Measurements from ENCODE around the gene ZBTB47. TPM values are rescaled to one million over a fixed set of nuclear protein-coding genes. Genes with fewer than 3 reads are reported as not detected.

ZBTB47 gene
- polyA plus RNA-seq, 1 donor (not counting 4 experiments of a cell fraction or from before 2014, with no cell fraction given), result 5.1 TPM

- peaks cover 5% of the 10 kb centered on the region for H3K79me2 ChIP-seq (ENCODE audit: control insufficient read depth, insufficient read depth, low read length)
- H3K9me3 ChIP-seq (ENCODE audit: control insufficient read depth, low read depth, low read length), result no peaks in the 10 kb centered on the region
- H3K4me2 ChIP-seq (ENCODE audit: control insufficient read depth, extremely low read depth, insufficient read depth, low read depth, low read length), result no peak overlapping the region
- no peaks in the 10 kb centered on the region for H3K27me3 ChIP-seq (ENCODE audit: control insufficient read depth, extremely low read depth, insufficient read depth, low read length)
- FAIRE-seq, result no peak
- no peak overlapping the region for H2AFZ ChIP-seq (ENCODE audit: control insufficient read depth, low read length)
- TF ChIP-seq CTCF (optimal IDR thresholded peaks at IDR 0.05 in 1 of 3, IDR thresholded peaks at IDR 0.05 in 1 of 3, conservative IDR thresholded peaks at IDR 0.05 in 1 of 3; ENCODE audit: extremely low read depth in 1 of 3, insufficient read depth in 2 of 3, low read length in 3 of 3) (no peak), EZH2 (IDR thresholded peaks at IDR 0.05; ENCODE audit: low read length) (no peak)
- H3K9ac ChIP-seq (ENCODE audit: control insufficient read depth, extremely low read depth, insufficient read depth, low read length), result no peak overlapping the region
- H3K27ac ChIP-seq (ENCODE audit: control insufficient read depth, insufficient read depth, low read length), result no peak overlapping the region
- H3K4me1 ChIP-seq (ENCODE audit: control insufficient read depth, extremely low read depth, insufficient read depth, low read length), result peaks cover 13% of the 10 kb centered on the region
- peaks cover 2% of the 10 kb centered on the region for H3K9me1 ChIP-seq (ENCODE audit: control insufficient read depth, extremely low read depth, insufficient read depth, low read length)
- no peak overlapping the region for H3K4me3 ChIP-seq (ENCODE audit: control insufficient read depth in 2 of 3, extremely low read depth in 1 of 3, insufficient read depth in 2 of 3, low read depth in 1 of 3, low read length in 3 of 3)
- H4K20me1 ChIP-seq (ENCODE audit: control insufficient read depth, extremely low read depth, insufficient read depth, low read length), result peaks cover 3% of the 10 kb centered on the region
- DNase-seq (ENCODE audit: low read depth, low spot score), result no peak
- dilution Hi-C loops (cut with MboI; ENCODE audit: extremely low pct_ligation_motif_present, low sequenced_read_pairs), result no loop called here
- peaks cover 14 to 16% of the 10 kb centered on the region in 2 experiments for H3K36me3 ChIP-seq (ENCODE audit: control insufficient read depth in 2 of 2, extremely low read depth in 1 of 2, insufficient read depth in 2 of 2, low read length in 2 of 2)
Measured at GRCh38 chr3:42659451-42660130, 6.1 kb downstream of the ZBTB47 start.

DNA sequence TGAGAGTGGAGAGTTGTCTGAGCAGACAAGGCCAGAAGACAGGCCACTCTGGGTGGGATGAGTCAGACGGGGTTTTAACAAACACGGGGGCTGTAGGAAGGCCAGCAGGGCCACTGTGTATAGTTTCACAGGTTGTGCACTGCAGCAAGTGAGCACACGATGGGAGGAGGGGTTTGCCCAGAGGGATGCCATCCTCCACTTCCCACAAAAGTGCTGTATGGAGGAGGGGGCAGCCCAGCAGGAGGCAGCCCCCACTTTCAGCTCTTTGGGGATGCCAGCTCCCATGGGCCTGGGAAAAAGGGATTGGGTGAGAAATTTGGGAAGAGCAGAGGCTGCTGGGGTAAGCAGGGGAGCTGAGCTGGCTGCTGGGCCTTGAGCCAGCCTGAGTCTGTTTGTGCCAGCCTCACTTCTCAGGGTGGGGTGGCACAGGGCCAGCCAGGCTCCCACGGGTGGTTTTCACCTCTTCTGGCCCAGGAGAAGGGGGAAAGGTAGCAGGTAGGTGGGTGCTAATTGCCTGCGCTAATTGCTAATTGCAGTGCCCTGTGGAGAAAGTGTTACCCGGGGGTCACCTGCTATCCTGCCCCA lies 6.7 kb downstream of the ZBTB47 start:
- H3K4me1 ChIP-seq (ENCODE audit: control insufficient read depth, extremely low read depth, insufficient read depth, low read length), result peaks cover 9% of the 10 kb centered on the region
- H2AFZ ChIP-seq (ENCODE audit: control insufficient read depth, low read length), result no peak overlapping the region
- H3K27ac ChIP-seq (ENCODE audit: control insufficient read depth, insufficient read depth, low read length), result no peak overlapping the region
- dilution Hi-C loops (cut with MboI; ENCODE audit: extremely low pct_ligation_motif_present, low sequenced_read_pairs), result no loop called here
- H3K4me3 ChIP-seq (ENCODE audit: control insufficient read depth in 2 of 3, extremely low read depth in 1 of 3, insufficient read depth in 2 of 3, low read depth in 1 of 3, low read length in 3 of 3), result no peak overlapping the region
- no peaks in the 10 kb centered on the region for H3K9me3 ChIP-seq (ENCODE audit: control insufficient read depth, low read depth, low read length)
- peaks cover 4% of the 10 kb centered on the region for H3K79me2 ChIP-seq (ENCODE audit: control insufficient read depth, insufficient read depth, low read length)
- no peak overlapping the region for H3K9ac ChIP-seq (ENCODE audit: control insufficient read depth, extremely low read depth, insufficient read depth, low read length)
- TF ChIP-seq EZH2 (IDR thresholded peaks at IDR 0.05; ENCODE audit: low read length), result no peak
- TF ChIP-seq CTCF (optimal IDR thresholded peaks at IDR 0.05 in 1 of 3, IDR thresholded peaks at IDR 0.05 in 1 of 3, conservative IDR thresholded peaks at IDR 0.05 in 1 of 3; ENCODE audit: extremely low read depth in 1 of 3, insufficient read depth in 2 of 3, low read length in 3 of 3), result no peak
- FAIRE-seq (no peak), DNase-seq (ENCODE audit: low read depth, low spot score) (no peak)
- H3K9me1 ChIP-seq (ENCODE audit: control insufficient read depth, extremely low read depth, insufficient read depth, low read length), result peaks cover 2% of the 10 kb centered on the region
- no peaks in the 10 kb centered on the region for H3K27me3 ChIP-seq (ENCODE audit: control insufficient read depth, extremely low read depth, insufficient read depth, low read length)
- peaks cover 3% of the 10 kb centered on the region for H4K20me1 ChIP-seq (ENCODE audit: control insufficient read depth, extremely low read depth, insufficient read depth, low read length)
- peaks cover 14 to 16% of the 10 kb centered on the region in 2 experiments for H3K36me3 ChIP-seq (ENCODE audit: control insufficient read depth in 2 of 2, extremely low read depth in 1 of 2, insufficient read depth in 2 of 2, low read length in 2 of 2)
- H3K4me2 ChIP-seq (ENCODE audit: control insufficient read depth, extremely low read depth, insufficient read depth, low read depth, low read length), result no peak overlapping the region
